ENCODE data around the gene TMEM33. TPM values are rescaled to one million over a fixed set of nuclear protein-coding genes. Genes with fewer than 3 reads are reported as not detected.

Gene TMEM33
- total RNA-seq, 1 experiment from 2014 or later: 70.3 TPM

DNA sequence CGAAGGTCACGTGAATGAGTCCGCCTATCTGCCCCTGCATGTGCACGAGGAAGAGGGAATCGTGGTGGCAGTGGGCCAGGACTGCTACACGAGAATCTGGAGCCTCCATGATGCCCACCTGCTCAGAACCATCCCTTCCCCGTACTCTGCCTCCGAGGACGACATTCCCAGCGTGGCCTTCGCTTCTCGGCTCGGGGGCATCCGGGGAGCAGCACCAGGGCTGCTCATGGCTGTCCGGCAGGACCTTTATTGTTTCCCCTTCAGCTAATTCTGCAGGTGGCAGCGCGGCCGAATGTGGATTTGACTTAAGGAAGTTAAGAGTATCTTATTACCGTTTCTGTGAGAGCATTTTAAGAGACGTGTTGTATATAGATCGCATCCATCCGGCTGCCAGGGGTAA is 47.5 kb downstream of the TMEM33 start:
- no peak overlapping the region for H3K4me3 ChIP-seq (ENCODE audit: low read length)
- no peaks in the 10 kb centered on the region for H3K36me3 ChIP-seq (ENCODE audit: low read depth, low read length)
- H3F3A ChIP-seq (ENCODE audit: low read length, unreplicated experiment): no peaks in the 10 kb centered on the region
- no peaks in the 10 kb centered on the region for H3K9me3 ChIP-seq (ENCODE audit: low read length)
- intact Hi-C loops (cut with micrococcal nuclease): no loop called here
- H4K20me1 ChIP-seq (ENCODE audit: low read length): no peaks in the 10 kb centered on the region
- no peak overlapping the region for H3K4me2 ChIP-seq (ENCODE audit: low read length)
- H3K27me3 ChIP-seq (ENCODE audit: low read length): no peaks in the 10 kb centered on the region
- ChIA-PET POLR2A (ENCODE audit: unreplicated experiment) (no interaction called here), CTCF (no interaction called here)
- BruUV-seq (replicated peaks): no TSS peak
- ATAC-seq: no peak
- no peak for TF ChIP-seq EZH2phosphoT487 (IDR thresholded peaks at IDR 0.05; ENCODE audit: borderline replicate concordance, low read length)
- TF ChIP-seq, protein P1, sequence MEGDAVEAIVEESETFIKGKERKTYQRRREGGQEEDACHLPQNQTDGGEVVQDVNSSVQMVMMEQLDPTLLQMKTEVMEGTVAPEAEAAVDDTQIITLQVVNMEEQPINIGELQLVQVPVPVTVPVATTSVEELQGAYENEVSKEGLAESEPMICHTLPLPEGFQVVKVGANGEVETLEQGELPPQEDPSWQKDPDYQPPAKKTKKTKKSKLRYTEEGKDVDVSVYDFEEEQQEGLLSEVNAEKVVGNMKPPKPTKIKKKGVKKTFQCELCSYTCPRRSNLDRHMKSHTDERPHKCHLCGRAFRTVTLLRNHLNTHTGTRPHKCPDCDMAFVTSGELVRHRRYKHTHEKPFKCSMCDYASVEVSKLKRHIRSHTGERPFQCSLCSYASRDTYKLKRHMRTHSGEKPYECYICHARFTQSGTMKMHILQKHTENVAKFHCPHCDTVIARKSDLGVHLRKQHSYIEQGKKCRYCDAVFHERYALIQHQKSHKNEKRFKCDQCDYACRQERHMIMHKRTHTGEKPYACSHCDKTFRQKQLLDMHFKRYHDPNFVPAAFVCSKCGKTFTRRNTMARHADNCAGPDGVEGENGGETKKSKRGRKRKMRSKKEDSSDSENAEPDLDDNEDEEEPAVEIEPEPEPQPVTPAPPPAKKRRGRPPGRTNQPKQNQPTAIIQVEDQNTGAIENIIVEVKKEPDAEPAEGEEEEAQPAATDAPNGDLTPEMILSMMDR (conservative IDR thresholded peaks at IDR 0.05; ENCODE audit: low read depth, low read length): no peak
- no peak for TF ChIP-seq EZH2 (IDR thresholded peaks at IDR 0.05; ENCODE audit: low read length, unreplicated experiment)
- H3K9me2 ChIP-seq (replicated peaks; ENCODE audit: low read length): no peaks in the 10 kb centered on the region
- no peak overlapping the region for H3K9ac ChIP-seq (ENCODE audit: low read length)
- H3K4me1 ChIP-seq (ENCODE audit: insufficient read depth, low read length): no peaks in the 10 kb centered on the region
- no peak overlapping the region for H2AFZ ChIP-seq (ENCODE audit: low read length)
- H3K27ac ChIP-seq (ENCODE audit: low read length): no peak overlapping the region
- H3K79me2 ChIP-seq (ENCODE audit: low read length): no peaks in the 10 kb centered on the region
- no peak for DNase-seq

GRCh38 chr4:41985151-41985550 is 49.9 kb downstream of the TMEM33 start:
- CTCF ChIA-PET: no interaction called here
- Histone ChIP-seq H3K4me3 (ENCODE audit: low read length) (no peak overlapping the region), H3K27me3 (ENCODE audit: low read length) (no peaks in the 10 kb centered on the region), H3K4me2 (ENCODE audit: low read length) (no peak overlapping the region), H3F3A (ENCODE audit: low read length, unreplicated experiment) (no peaks in the 10 kb centered on the region), H2AFZ (ENCODE audit: low read length) (no peak overlapping the region), H3K27ac (ENCODE audit: low read length) (no peak overlapping the region), H3K36me3 (ENCODE audit: low read depth, low read length) (no peaks in the 10 kb centered on the region), H3K4me1 (ENCODE audit: insufficient read depth, low read length) (peaks cover 7% of the 10 kb centered on the region; the same call in 1 of the 2 replicates), H3K9ac (ENCODE audit: low read length) (no peak overlapping the region), H3K9me3 (ENCODE audit: low read length) (no peaks in the 10 kb centered on the region), H3K9me2 (replicated peaks; ENCODE audit: low read length) (no peaks in the 10 kb centered on the region), H4K20me1 (ENCODE audit: low read length) (no peaks in the 10 kb centered on the region), H3K79me2 (ENCODE audit: low read length) (peaks cover 8% of the 10 kb centered on the region; the same call in 1 of the 2 replicates)
- DNase-seq (no peak), ATAC-seq (no peak)
- no peak for TF ChIP-seq EZH2phosphoT487 (IDR thresholded peaks at IDR 0.05; ENCODE audit: borderline replicate concordance, low read length)
- TF ChIP-seq EZH2 (IDR thresholded peaks at IDR 0.05; ENCODE audit: low read length, unreplicated experiment): no peak
- TF ChIP-seq, protein P1 (conservative IDR thresholded peaks at IDR 0.05; ENCODE audit: low read depth, low read length): no peak
- intact Hi-C loops (cut with micrococcal nuclease): no loop called here
- no TSS peak for BruUV-seq (replicated peaks)
- POLR2A ChIA-PET (ENCODE audit: unreplicated experiment): no interaction called here

- H2AFZ ChIP-seq (ENCODE audit: low read length): peak overlapping the region; percentile 95
- H3K79me2 ChIP-seq (ENCODE audit: low read length): peaks cover 39% of the 10 kb centered on the region
- no peaks in the 10 kb centered on the region for H3F3A ChIP-seq (ENCODE audit: low read length, unreplicated experiment)
- POLR2A ChIA-PET (ENCODE audit: unreplicated experiment): no interaction called here
- DNase-seq: no peak
- peak overlapping the region; percentile 18; the same call in 1 of the 2 replicates for H3K27ac ChIP-seq (ENCODE audit: low read length)
- no peaks in the 10 kb centered on the region for H3K9me3 ChIP-seq (ENCODE audit: low read length)
- peak overlapping the region; percentile 87 for H3K9ac ChIP-seq (ENCODE audit: low read length)
- peak overlapping the region; percentile 97 for H3K4me2 ChIP-seq (ENCODE audit: low read length)
- H3K4me1 ChIP-seq (ENCODE audit: insufficient read depth, low read length): peaks cover 15% of the 10 kb centered on the region
- no peaks in the 10 kb centered on the region for H3K27me3 ChIP-seq (ENCODE audit: low read length)
- TF ChIP-seq EZH2phosphoT487 (IDR thresholded peaks at IDR 0.05; ENCODE audit: borderline replicate concordance, low read length): no peak
- TF ChIP-seq, protein P1 (conservative IDR thresholded peaks at IDR 0.05; ENCODE audit: low read depth, low read length): no peak
- TF ChIP-seq EZH2 (IDR thresholded peaks at IDR 0.05; ENCODE audit: low read length, unreplicated experiment): no peak
- H4K20me1 ChIP-seq (ENCODE audit: low read length): no peaks in the 10 kb centered on the region
- H3K9me2 ChIP-seq (replicated peaks; ENCODE audit: low read length): no peaks in the 10 kb centered on the region
- TSS peak; percentile 91 for BruUV-seq (replicated peaks)
- peak overlapping the region; percentile 98 for H3K4me3 ChIP-seq (ENCODE audit: low read length)
- no peaks in the 10 kb centered on the region for H3K36me3 ChIP-seq (ENCODE audit: low read depth, low read length)
- peak; percentile 13 for ATAC-seq
- intact Hi-C loops (cut with micrococcal nuclease): loop anchor here (5.0 kb wide), 2 partner anchors 57 to 422 kb away; no protein-coding TSS in a partner anchor
- CTCF ChIA-PET: no interaction called here
These were observed 54.8 kb downstream of the TMEM33 start for GRCh38 chr4:41989994-41990364.

Data from PC-3 (cell line).